Ovary (tissue), 9 donors: ENCODE results near the gene C11orf68. TPM values are rescaled to one million over a fixed set of nuclear protein-coding genes. Genes with fewer than 3 reads are reported as not detected.
"Not testable (repeated sequence)": the region's sequence is repeated elsewhere in the genome, so short reads cannot be mapped to it uniquely, and the experiment has no call there.

ENCODE experiments used
- DNase-seq, 5 donors: peaks; one replicate each; pipeline ENCODE4 v3.0.0-alpha.2; 2019 to 2020
- H3K27ac ChIP-seq, 2 donors: fragments of 200-600 bp; one replicate each; pipeline versions ENCODE4 v1.5.1 to v1.8.0; 2019 to 2022
- H3K27me3 ChIP-seq: fragments of 200-600 bp; one replicate; pipeline ENCODE4 v1.8.0; 2022
- H3K36me3 ChIP-seq: fragments of 200-600 bp; sonication (generic); one replicate; pipeline ENCODE4 v1.5.1; 2019
- H3K4me1 ChIP-seq: one replicate; pipeline ENCODE4 v1.8.1; 2013; ENCODE audit warnings: mild to moderate bottlenecking, moderate library complexity; ENCODE audit not compliant: insufficient read depth
- H3K4me3 ChIP-seq: fragments of 200-600 bp; sonication (generic); one replicate; pipeline ENCODE4 v1.5.1; 2017
- H3K9me3 ChIP-seq, 2 donors: fragments of 200-600 bp in 1 of 2; sonication (generic) in 1 of 2; one replicate each; pipeline versions ENCODE4 v1.5.1 to v1.8.1; 2013 to 2019; ENCODE audit warnings: mild to moderate bottlenecking in 1 of 2, moderate library complexity in 1 of 2
- CTCF ChIP-seq, 3 donors: fragments of 450-650 bp in 2 of 3; fragments of 200-600 bp in 1 of 3; IDR thresholded peaks; one replicate each; pipeline versions ENCODE4 v1.5.1 to v1.8.0; 2016 to 2022; ENCODE audit warnings: antibody characterized with exemption in 3 of 3, mild to moderate bottlenecking in 1 of 3
- EP300 ChIP-seq: sonication (generic); formaldehyde crosslinking; IDR thresholded peaks from one replicate; pipeline ENCODE4 v1.6.1; 2017; ENCODE audit warnings: antibody characterized with exemption
- POLR2A ChIP-seq: fragments of 450-650 bp; IDR thresholded peaks from one replicate; pipeline ENCODE4 v1.6.1; 2017; ENCODE audit warnings: antibody characterized with exemption, mild to moderate bottlenecking, moderate library complexity
- WGBS, 3 donors: extraction: QIAGEN DNeasy Blood & Tissue Kit in 1 of 3; methylation state at CpG; one replicate each; pipeline versions ENCODE4 v1.1.5 to v1.1.7; 2013 to 2017; 5-methylcytosine and 5-hydroxymethylcytosine counted together
- intact Hi-C, 4 donors: fragments of 100-400 bp; cut with DNase I; formaldehyde crosslinking; loops; one replicate each; pipeline versions ENCODE4 v1.11.0 to v1.15.1; 2022 to 2023
- polyA plus RNA-seq, 2 donors: library from polyadenylated mRNA; stranded (reverse); fragments of 200-250 nt in 1 of 2; fragments of 350-450 nt in 1 of 2; fragmentation: Illumina TruSeq in 1 of 2; extraction: RNeasy Lipid Tissue Mini Kit (QIAGEN cat#74804) in 1 of 2; gene quantifications; one replicate each; pipeline ENCODE4 v1.2.3, GENCODE V29; 2013 to 2014
- total RNA-seq, 7 donors: library from RNA; depleted of rRNA in 2 of 7; stranded (reverse); fragments of >200 nt in 2 of 7; fragmentation: NEBNext Ultra II Directional in 3 of 7; extraction: Animal tissue kit (Norgen Biotek cat#: 25700) in 3 of 7; gene quantifications; one replicate each; pipeline versions ENCODE4 v1.1.0 to v1.2.4, GENCODE V29; 2016 to 2023
- donor health status: DM: no; HTN: no; CAD: no; lungs with moderate emphysema.
- donor health status: DM: no; HTN: no; CAD: no.
- donor health status: Bipolar disorder and iron deficiency.
- donor health status: DM: yes; HTN: yes; CAD: no.
- donor health status: DM: no; HTN: no; CAD: no.
- donor health status: DM: yes; HTN: yes; CAD: no.

Gene C11orf68
- total and polyA plus RNA-seq, 9 donors = 13.7 to 70.5 (median 38.4) TPM

GRCh38 chr11:65896034-65896999 lies 22.5 kb downstream of the C11orf68 start:
- H3K9me3 ChIP-seq = no peaks in the 10 kb centered on the region
- H3K4me3 ChIP-seq = no peak overlapping the region
- H3K4me1 ChIP-seq = peaks cover 14% of the 10 kb centered on the region
- WGBS, 3 donors = 82 to 89% (median 87%) methylated on average over 14 of the region's 14 CpGs
- H3K27ac ChIP-seq = no peak overlapping the region
- H3K27me3 ChIP-seq = peaks cover 4% of the 10 kb centered on the region
- no peaks in the 10 kb centered on the region for H3K36me3 ChIP-seq
- DNase-seq = no peak
- TF ChIP-seq POLR2A (no peak), CTCF (IDR thresholded peaks at IDR 0.05) (no peak), EP300 (no peak)
- intact Hi-C loops = no loop called here

GRCh38 chr11:65895482-65895981 lies 23.3 kb downstream of the C11orf68 start:
- TF ChIP-seq CTCF (IDR thresholded peaks at IDR 0.05) = no peak
- peaks cover 16% of the 10 kb centered on the region for H3K4me1 ChIP-seq
- H3K9me3 ChIP-seq = no peaks in the 10 kb centered on the region
- no peaks in the 10 kb centered on the region for H3K36me3 ChIP-seq
- intact Hi-C loops = no loop called here
- WGBS, 3 donors = 89 to 92% (median 92%) methylated on average over 5 of the region's 5 CpGs
- H3K27me3 ChIP-seq = peaks cover 4% of the 10 kb centered on the region
- no peak overlapping the region for H3K4me3 ChIP-seq
- H3K27ac ChIP-seq = no peak overlapping the region
- DNase-seq = no peak

DNA sequence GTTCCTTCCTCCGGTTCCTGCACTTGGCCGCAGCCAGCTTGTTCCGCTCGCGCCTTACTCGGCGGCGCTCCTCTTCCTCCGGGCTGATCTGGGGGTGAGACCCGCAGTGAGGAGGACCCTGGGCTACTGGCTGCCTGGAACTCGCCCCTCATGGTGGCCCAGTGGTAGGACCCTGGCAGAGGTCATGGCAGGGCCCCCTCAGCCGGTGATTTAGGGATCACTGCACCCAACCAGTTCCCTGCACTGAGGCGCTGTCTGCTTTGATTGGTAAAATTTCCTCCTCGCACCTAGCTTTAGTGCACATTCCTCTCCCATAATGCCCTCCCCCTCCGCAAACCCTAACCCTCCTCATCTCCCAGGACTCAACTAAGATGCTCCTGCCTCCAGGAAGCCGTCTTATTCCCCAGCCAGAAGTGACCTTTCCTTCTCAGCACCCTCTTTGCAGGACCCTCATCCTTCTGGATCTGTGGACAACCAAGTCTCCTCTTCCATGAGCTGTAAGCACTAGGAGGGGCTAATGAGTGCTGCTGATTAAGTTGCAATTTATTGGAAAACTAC lies 24.7 kb downstream of the C11orf68 start:
- Histone ChIP-seq H3K4me3 (no peak overlapping the region), H3K27me3 (peaks cover 4% of the 10 kb centered on the region), H3K36me3 (no peaks in the 10 kb centered on the region), H3K4me1 (peaks cover 18% of the 10 kb centered on the region), H3K9me3 (no peaks in the 10 kb centered on the region), H3K27ac (no peak overlapping the region)
- 79 to 88% (median 88%) methylated on average over 16 of the region's 16 CpGs for WGBS, 3 donors
- TF ChIP-seq CTCF (IDR thresholded peaks at IDR 0.05) (no peak), POLR2A (no peak), EP300 (no peak)
- DNase-seq = no peak
- intact Hi-C loops = no loop called here

DNA sequence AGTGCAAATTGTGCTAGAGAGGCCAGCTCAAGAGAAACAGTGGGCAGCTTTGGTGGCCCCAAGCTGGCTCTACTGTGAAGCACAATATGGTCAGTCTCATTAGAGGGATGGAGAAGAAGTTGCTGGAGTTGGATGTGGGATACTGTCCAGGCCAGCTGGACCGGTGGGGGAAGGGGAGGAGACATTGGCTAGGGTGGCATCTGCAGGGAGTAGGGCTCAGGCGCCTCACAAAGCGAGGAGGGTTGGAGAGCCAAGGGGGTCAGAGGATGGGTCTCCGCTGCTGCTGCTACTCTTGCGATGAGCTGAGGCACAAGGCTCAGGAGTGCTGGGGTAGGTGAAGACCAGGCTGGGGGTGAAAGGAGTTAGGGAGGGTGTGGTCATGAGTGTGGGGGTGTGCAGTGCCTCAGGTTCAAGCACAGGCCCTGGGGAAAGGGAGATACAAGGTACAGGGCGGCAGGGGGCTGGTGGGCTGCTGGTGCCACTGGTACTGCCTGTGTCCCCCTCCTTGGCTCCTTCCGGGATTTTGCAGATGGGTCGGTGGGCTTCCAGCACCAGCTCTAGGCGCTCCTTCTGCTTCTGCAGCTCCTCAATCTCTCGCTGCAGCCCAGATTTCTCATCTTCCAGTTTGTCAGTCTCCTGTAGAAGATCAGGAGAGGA lies 26.1 kb downstream of the C11orf68 start:
- Histone ChIP-seq H3K36me3 (no peaks in the 10 kb centered on the region), H3K9me3 (no peaks in the 10 kb centered on the region), H3K27me3 (no peaks in the 10 kb centered on the region), H3K4me3 (no peak overlapping the region), H3K4me1 (peaks cover 19% of the 10 kb centered on the region), H3K27ac (peak overlapping the region in 1 of 2 donors; percentile 95)
- 63 to 68% (median 67%) methylated on average over 10 of the region's 10 CpGs for WGBS, 3 donors
- TF ChIP-seq POLR2A = no peak
- no peak for TF ChIP-seq EP300
- TF ChIP-seq CTCF (IDR thresholded peaks at IDR 0.05) = no peak
- intact Hi-C loops = no loop called here
- peak in 1 of 5 donors; percentile 22 for DNase-seq

GRCh38 chr11:65892137-65892540 lies 26.7 kb downstream of the C11orf68 start:
- DNase-seq, H3K36me3 ChIP-seq, H3K27me3 ChIP-seq, H3K9me3 ChIP-seq, intact Hi-C loops: not testable (repeated sequence)
- WGBS, 3 donors = 29 to 34% (median 32%) methylated on average over 5 of the region's 5 CpGs
- Histone ChIP-seq H3K27ac (peak overlapping the region; percentile 91 to 95), H3K4me3 (peak overlapping the region; percentile 55), H3K4me1 (peaks cover 21% of the 10 kb centered on the region)
